SK-N-MC (cell line): ENCODE measurements around the gene MRPS24.

Experiments
- DNase-seq: peaks from one replicate; pipeline ENCODE4 v3.0.0-alpha.2; 2011; ENCODE audit warnings: low read depth, low spot score
- H3K27ac ChIP-seq: fragments of 200-600 bp; sonication (generic); 2 replicates; pipeline ENCODE4 v1.5.1; 2016; ENCODE audit warnings: mixed run types
- H3K36me3 ChIP-seq: fragments of 200-600 bp; sonication (generic); 2 replicates; pipeline ENCODE4 v1.6.1; 2017; ENCODE audit warnings: antibody characterized with exemption, low read length, mixed read lengths; ENCODE audit not compliant: insufficient read depth
- H3K4me3 ChIP-seq: fragments of 200-600 bp; sonication (generic); 2 replicates; pipeline ENCODE4 v1.5.1; 2016
- H3K9ac ChIP-seq: fragments of 200-600 bp; sonication (generic); 2 replicates; pipeline ENCODE4 v1.8.0; 2017; ENCODE audit warnings: mixed run types, mixed read lengths; ENCODE audit not compliant: insufficient read length
- H3K9me3 ChIP-seq: fragments of 200-600 bp; sonication (generic); 2 replicates; pipeline ENCODE4 v1.6.1; 2017; ENCODE audit warnings: low read depth, mild to moderate bottlenecking, antibody characterized with exemption, low read length, moderate library complexity, mixed read lengths
- EZH2 ChIP-seq: fragments of 200-600 bp; sonication (generic); IDR thresholded peaks from one replicate; pipeline ENCODE4 v1.6.1; 2017; ENCODE audit warnings: antibody characterized with exemption
- FOXP2 ChIP-seq: optimal IDR thresholded peaks from 2 replicates; pipeline ENCODE3; 2011; ENCODE audit warnings: mild to moderate bottlenecking, moderate library complexity; ENCODE audit not compliant: insufficient read depth; ENCODE audit errors: extremely low read length, control extremely low read depth
- POLR2AphosphoS5 ChIP-seq: IDR thresholded peaks from 2 replicates; pipeline ENCODE4 v1.6.1; 2012; ENCODE audit warnings: mild to moderate bottlenecking, low read depth, low read length, borderline replicate concordance

Gene MRPS24

DNA sequence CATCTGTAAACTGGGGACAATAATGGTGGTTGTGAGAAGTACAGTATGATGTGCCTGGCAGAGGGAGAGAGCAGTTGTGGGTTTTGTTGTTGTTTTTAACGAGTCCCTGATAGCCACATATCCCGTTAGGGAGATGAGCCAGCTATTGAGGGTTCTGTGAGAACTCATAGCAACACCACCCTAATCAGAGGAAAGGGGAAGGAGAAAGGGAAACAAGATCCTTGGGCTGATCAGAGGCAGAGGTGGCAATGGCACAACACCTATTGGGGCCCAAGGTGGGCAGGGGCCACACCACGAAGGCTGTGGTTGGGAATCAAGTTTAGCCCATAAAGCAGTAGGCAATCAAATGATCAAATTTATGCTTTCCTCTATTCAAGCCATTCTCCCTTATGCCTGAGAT is 1.7 kb upstream of the MRPS24 start:
- H3K9ac ChIP-seq: no peak overlapping the region
- H3K9me3 ChIP-seq: no peaks in the 10 kb centered on the region
- TF ChIP-seq POLR2AphosphoS5: no peak
- no peak for TF ChIP-seq FOXP2
- TF ChIP-seq EZH2: no peak
- H3K27ac ChIP-seq: no peak overlapping the region
- no peak for DNase-seq
- H3K36me3 ChIP-seq: peaks cover 15% of the 10 kb centered on the region
- H3K4me3 ChIP-seq: no peak overlapping the region

DNA sequence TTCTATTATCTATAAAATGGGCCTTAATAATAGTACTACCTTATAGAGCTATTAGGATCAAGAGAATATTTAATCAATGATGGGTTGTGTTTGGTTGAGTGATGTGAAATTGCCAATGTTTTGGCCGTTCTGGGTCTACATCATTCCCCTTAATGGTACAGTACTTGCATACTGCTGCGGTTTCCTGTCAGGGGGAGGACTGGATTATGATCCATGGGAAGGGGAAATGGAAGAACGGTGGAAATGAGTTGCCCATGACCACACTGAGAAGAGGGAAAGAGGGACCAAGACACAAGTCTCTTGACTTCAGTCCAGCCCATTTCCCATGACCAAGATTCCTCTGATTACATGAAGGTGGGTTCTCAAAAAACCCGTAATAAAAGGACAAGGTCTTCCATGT is 999 bp upstream of the MRPS24 start:
- TF ChIP-seq POLR2AphosphoS5 (no peak), FOXP2 (no peak), EZH2 (no peak)
- no peak for DNase-seq
- H3K4me3 ChIP-seq: no peak overlapping the region

GRCh38 chr7:43869867-43870240 is 537 bp upstream of the MRPS24 start:
- Histone ChIP-seq H3K36me3 (peaks cover 23% of the 10 kb centered on the region), H3K9ac (peak overlapping the region; percentile 75), H3K4me3 (peak overlapping the region; percentile 91), H3K27ac (peak overlapping the region; percentile 70; the same call in 1 of the 2 replicates), H3K9me3 (no peaks in the 10 kb centered on the region)
- TF ChIP-seq POLR2AphosphoS5 (no peak), EZH2 (no peak), FOXP2 (no peak)
- DNase-seq: no peak

More for the DNA sequence above, 999 bp upstream of the MRPS24 start:
- no peak overlapping the region for H3K9ac ChIP-seq
- peaks cover 20% of the 10 kb centered on the region for H3K36me3 ChIP-seq
- no peaks in the 10 kb centered on the region for H3K9me3 ChIP-seq
- H3K27ac ChIP-seq: no peak overlapping the region

GRCh38 chr7:43868681-43869005 is 674 bp downstream of the MRPS24 start:
- Histone ChIP-seq H3K4me3 (peak overlapping the region; percentile 91), H3K9me3 (no peaks in the 10 kb centered on the region), H3K9ac (peak overlapping the region; percentile 84), H3K27ac (no peak overlapping the region), H3K36me3 (peaks cover 23% of the 10 kb centered on the region)
- DNase-seq: no peak
- TF ChIP-seq FOXP2: no peak
- TF ChIP-seq POLR2AphosphoS5: no peak
- TF ChIP-seq EZH2: no peak

DNA sequence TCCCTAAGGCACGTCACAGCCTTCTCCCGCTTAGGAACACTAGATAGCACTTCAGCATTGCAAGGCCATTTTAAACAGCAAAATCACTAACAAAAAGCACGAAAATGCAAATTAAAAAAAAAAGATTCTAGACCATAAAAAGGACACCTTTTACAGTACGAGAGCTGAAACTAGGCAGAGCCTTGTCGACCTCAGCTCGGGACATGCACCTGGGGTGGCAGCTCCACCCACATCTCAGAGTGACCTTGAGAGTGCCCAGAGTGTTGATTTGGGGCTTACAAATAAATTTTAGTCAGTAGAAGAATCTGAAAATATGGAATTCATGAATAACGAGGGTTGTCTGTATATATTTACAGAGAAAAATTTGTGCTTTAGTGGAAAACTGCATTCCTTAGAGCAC is 1.1 kb downstream of the MRPS24 start:
- no peak for TF ChIP-seq POLR2AphosphoS5
- DNase-seq: no peak
- Histone ChIP-seq H3K9me3 (no peaks in the 10 kb centered on the region), H3K4me3 (peak overlapping the region; percentile 91), H3K27ac (no peak overlapping the region), H3K9ac (peak overlapping the region; percentile 84), H3K36me3 (peaks cover 23% of the 10 kb centered on the region)

- no peaks in the 10 kb centered on the region for H3K9me3 ChIP-seq
- no peak for DNase-seq
- TF ChIP-seq FOXP2: no peak
- no peak for TF ChIP-seq POLR2AphosphoS5
- TF ChIP-seq EZH2: no peak
- no peak overlapping the region for H3K9ac ChIP-seq
- H3K4me3 ChIP-seq: no peak overlapping the region
- H3K36me3 ChIP-seq: peaks cover 23% of the 10 kb centered on the region
- H3K27ac ChIP-seq: no peak overlapping the region
Measured at GRCh38 chr7:43865277-43865676, 4.0 kb downstream of the MRPS24 start.

DNA sequence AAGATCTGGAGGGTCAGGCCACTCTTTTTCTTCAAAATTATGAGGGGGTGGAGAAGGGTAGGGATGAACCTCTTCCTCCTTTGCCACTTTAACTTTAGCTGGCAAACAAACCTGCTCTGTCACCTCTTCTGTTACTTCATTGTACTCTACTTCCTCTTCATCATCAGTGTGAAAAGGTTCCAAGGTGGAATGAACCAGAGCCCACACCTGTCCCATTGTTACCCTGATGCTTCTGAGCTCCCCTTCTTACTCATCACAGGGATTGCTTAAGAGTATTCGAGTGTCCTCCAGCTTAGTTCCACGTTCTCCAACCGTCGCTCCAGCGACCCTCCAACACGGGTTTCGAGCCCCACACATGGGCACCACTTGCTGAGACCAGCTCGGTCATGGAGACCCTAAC is 5.2 kb downstream of the MRPS24 start:
- no peak for DNase-seq
- Histone ChIP-seq H3K27ac (no peak overlapping the region), H3K9me3 (no peaks in the 10 kb centered on the region), H3K36me3 (peaks cover 23% of the 10 kb centered on the region), H3K9ac (no peak overlapping the region), H3K4me3 (no peak overlapping the region)
- TF ChIP-seq FOXP2 (no peak), POLR2AphosphoS5 (no peak), EZH2 (no peak)

DNA sequence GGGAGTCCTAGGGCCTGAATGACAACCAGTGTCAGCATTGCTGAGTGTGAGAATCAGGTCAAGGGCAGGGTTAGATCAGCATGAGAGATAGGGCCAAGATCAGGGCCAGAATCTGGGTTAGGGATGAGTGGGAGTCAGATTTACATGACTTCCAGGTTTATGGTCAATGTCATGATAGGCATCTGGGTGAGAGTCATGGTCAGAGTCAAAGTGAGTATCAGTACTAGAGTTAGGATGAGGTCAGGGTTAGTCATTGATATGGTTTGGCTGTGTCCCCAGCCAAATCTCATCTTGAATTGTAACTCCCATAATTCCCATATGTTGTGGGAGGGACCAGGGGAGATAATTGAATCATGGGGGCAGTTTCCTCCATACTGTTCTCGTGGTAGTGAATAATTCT is 12.3 kb downstream of the MRPS24 start:
- TF ChIP-seq EZH2 (no peak), FOXP2 (no peak), POLR2AphosphoS5 (no peak)
- Histone ChIP-seq H3K9me3 (no peaks in the 10 kb centered on the region), H3K9ac (no peak overlapping the region), H3K36me3 (no peaks in the 10 kb centered on the region), H3K27ac (no peak overlapping the region), H3K4me3 (no peak overlapping the region)
- no peak for DNase-seq

- no peaks in the 10 kb centered on the region for H3K36me3 ChIP-seq
- H3K9ac ChIP-seq: no peak overlapping the region
- no peak overlapping the region for H3K4me3 ChIP-seq
- TF ChIP-seq FOXP2 (no peak), EZH2 (no peak), POLR2AphosphoS5 (no peak)
- no peak overlapping the region for H3K27ac ChIP-seq
- DNase-seq: no peak
- no peaks in the 10 kb centered on the region for H3K9me3 ChIP-seq
Measured at GRCh38 chr7:43856316-43856715, 13.0 kb downstream of the MRPS24 start.
